ENCODE measurements around the gene GPC5. TPM values are rescaled to one million over a fixed set of nuclear protein-coding genes. Genes with fewer than 3 reads are reported as not detected.
A peak's percentile ranks its signal among the peaks of the same experiment; 100 is the strongest.

The GPC5 gene
- total and polyA plus RNA-seq, 2 of the 8 experiments (the other 6 are each of a cell fraction or from before 2014, with no cell fraction given), result 0.20 to 0.39 TPM

GRCh38 chr13:92379371-92379770 lies 981.0 kb downstream of the GPC5 start:
- Histone ChIP-seq H3K4me3 (ENCODE audit: extremely low read depth in 1 of 4, insufficient read depth in 2 of 4, low read depth in 3 of 4, low read length in 4 of 4) (no peak overlapping the region), H3K27ac (ENCODE audit: low read depth, low read length) (no peak overlapping the region), H3K14ac (ENCODE audit: insufficient read length) (no peak overlapping the region), H3K79me1 (ENCODE audit: low read depth, low read length) (no peaks in the 10 kb centered on the region), H2BK20ac (ENCODE audit: low read length) (no peak overlapping the region), H3K27me3 (replicated peaks in 1 of 4; ENCODE audit: control insufficient read depth in 3 of 4, extremely low read depth in 1 of 4, insufficient read depth in 3 of 4, low read length in 3 of 4) (no peaks in the 10 kb centered on the region), H3K9ac (replicated peaks in 1 of 4; ENCODE audit: extremely low read depth in 1 of 4, low read depth in 3 of 4, low read length in 3 of 4) (no peak overlapping the region), H3K9me3 (ENCODE audit: insufficient read depth in 2 of 2, low read depth in 1 of 2, low read length in 1 of 2) (no peaks in the 10 kb centered on the region), H2BK5ac (ENCODE audit: low read depth, low read length) (no peak overlapping the region), H3K18ac (ENCODE audit: extremely low read depth, low read length) (no peak overlapping the region), H2AFZ (ENCODE audit: low read length) (peak overlapping the region; percentile 79; the same call in 1 of the 2 replicates), H3K56ac (replicated peaks; ENCODE audit: insufficient read length, low read depth, low read length) (no peak overlapping the region), H3K4me2 (ENCODE audit: insufficient read depth in 1 of 2, low read depth in 2 of 2, low read length in 2 of 2) (no peak overlapping the region), H2BK120ac (replicated peaks; ENCODE audit: low read depth, low read length) (no peak overlapping the region), H3K79me2 (ENCODE audit: control insufficient read depth in 1 of 2, insufficient read depth in 2 of 2, low read length in 2 of 2) (no peaks in the 10 kb centered on the region), H4K5ac (ENCODE audit: insufficient read length, low read depth, low read length) (no peak overlapping the region), H4K91ac (replicated peaks; ENCODE audit: insufficient read length, low read length) (no peak overlapping the region), H4K20me1 (replicated peaks in 1 of 2; ENCODE audit: control insufficient read depth in 1 of 2, insufficient read depth in 2 of 2, low read length in 2 of 2) (no peaks in the 10 kb centered on the region), H2AK5ac (ENCODE audit: low read depth, low read length) (no peak overlapping the region), H2BK12ac (ENCODE audit: low read depth, low read length) (no peak overlapping the region), H3K4ac (replicated peaks; ENCODE audit: insufficient read length, low read depth, low read length) (no peak overlapping the region), H3K23me2 (ENCODE audit: low read depth, low read length) (0 out of 2 replicates have a peak, but pooled peaks cover 1% of the 10 kb centered on the region), H3K36me3 (ENCODE audit: control insufficient read depth in 2 of 4, insufficient read depth in 4 of 4, low read length in 3 of 4) (no peaks in the 10 kb centered on the region), H2BK15ac (ENCODE audit: low read length) (no peak overlapping the region), H3K4me1 (replicated peaks in 1 of 4; ENCODE audit: control insufficient read depth in 3 of 4, insufficient read depth in 4 of 4, low read length in 3 of 4) (no peaks in the 10 kb centered on the region), H4K8ac (ENCODE audit: extremely low read depth, insufficient read depth, low read length) (no peak overlapping the region), H3K23ac (ENCODE audit: insufficient read length) (no peak overlapping the region)
- POLR2A ChIA-PET (ENCODE audit: partially characterized antibody), result no interaction called here
- 83% methylated on average over 3 of the region's 3 CpGs; no CpG with 5 or more reads in 1 of the 2 experiments for WGBS, 2 experiments (ENCODE audit: extremely low coverage in 1 of 2, insufficient coverage in 1 of 2, insufficient read length in 1 of 2, insufficient replicate concordance in 2 of 2, low coverage in 1 of 2, low lambda C conversion rate in 2 of 2, missing lambda C conversion rate in 1 of 2)
- TF ChIP-seq SUZ12 (IDR thresholded peaks at IDR 0.05; ENCODE audit: low read length) (no peak), GABPA (IDR thresholded peaks at IDR 0.05; ENCODE audit: borderline replicate concordance, insufficient read depth, low read length) (peak; percentile 52; the same call in 1 of the 2 replicates)
- CTCF ChIA-PET (ENCODE audit: partially characterized antibody), result interaction anchor here (0.6 kb wide), 1 partner anchor 738 kb away, joined by 3 read pairs; no protein-coding TSS in a partner anchor
- DNase-seq (ENCODE audit: low read depth in 1 of 2, low spot score in 2 of 2) (no peak), FAIRE-seq (no peak)

All from H1 (cell line).